Hepatic stellate cell (primary cell): ENCODE data around the gene SUFU.

Source experiments
- DNase-seq: peaks from one replicate; pipeline ENCODE4 v3.0.0; 2011; ENCODE audit warnings: low spot score

SUFU gene

GRCh38 chr10:102641402-102641801 is 137.6 kb downstream of the SUFU start:
- no peak for DNase-seq

- peak; percentile 94 for DNase-seq
These were observed 138.3 kb downstream of the SUFU start for GRCh38 chr10:102641880-102642735.

GRCh38 chr10:102642736-102643335 is 139.1 kb downstream of the SUFU start:
- DNase-seq: no peak

GRCh38 chr10:102643336-102644065 is 139.7 kb downstream of the SUFU start:
- DNase-seq: peak; percentile 66

- no peak for DNase-seq
These were observed 140.4 kb downstream of the SUFU start, which contains the start of gene TRIM8 for GRCh38 chr10:102644066-102644645. Gene TRIM8 (plus strand): TSS chr10:102644479. CDS start chr10:102644618, 139 bp downstream.

GRCh38 chr10:102644646-102645387 is 141.0 kb downstream of the SUFU start:
- DNase-seq: no peak

- peak; percentile 68 for DNase-seq
These were observed 141.6 kb downstream of the SUFU start for GRCh38 chr10:102645388-102645740.

GRCh38 chr10:102645741-102646609 is 142.2 kb downstream of the SUFU start:
- peak; percentile 92 for DNase-seq

GRCh38 chr10:102646610-102647442 is 143.1 kb downstream of the SUFU start:
- no peak for DNase-seq

GRCh38 chr10:102647443-102648268 is 143.9 kb downstream of the SUFU start:
- no peak for DNase-seq

GRCh38 chr10:102648269-102648888 is 144.6 kb downstream of the SUFU start:
- no peak for DNase-seq

GRCh38 chr10:102648889-102649796 is 145.4 kb downstream of the SUFU start:
- no peak for DNase-seq

- DNase-seq: no peak
These were observed 146.3 kb downstream of the SUFU start for GRCh38 chr10:102649797-102650654.

- no peak for DNase-seq
These were observed 147.1 kb downstream of the SUFU start for GRCh38 chr10:102650655-102651454.

GRCh38 chr10:102651455-102652169 is 147.8 kb downstream of the SUFU start:
- no peak for DNase-seq
